Endometrial microvascular endothelial cells (primary cell): ENCODE results near the gene PHF20. TPM values are rescaled to one million over a fixed set of nuclear protein-coding genes. Genes with fewer than 3 reads are reported as not detected.
"Not testable (repeated sequence)": the region's sequence is repeated elsewhere in the genome, so short reads cannot be mapped to it uniquely, and the experiment has no call there.

ENCODE experiments used
- in situ Hi-C: cut with HindIII; loops from 2 replicates; pipeline ENCODE4 v1.10.0; 2017; ENCODE audit warnings: low sequenced_read_pairs, low pct_unique_long_range_greater_than_20kb; ENCODE audit errors: inconsistent ontology term
- total RNA-seq: library from RNA; depleted of rRNA; stranded (reverse); fragments of >200 nt; gene quantifications from one replicate; pipeline ENCODE4 v1.2.3, GENCODE V29; 2015; ENCODE audit errors: inconsistent ontology term

Gene PHF20
- total RNA-seq, 1 donor from 2014 or later, result 29.5 TPM

GRCh38 chr20:35737865-35738333, 33.9 kb upstream of the PHF20 start:
- in situ Hi-C loops, result loop anchor here (10.0 kb wide), 1 partner anchor 147 kb away; no protein-coding TSS in a partner anchor

GRCh38 chr20:35738410-35739179, 33.2 kb upstream of the PHF20 start:
- in situ Hi-C loops, result loop anchor here (10.0 kb wide), 1 partner anchor 146 kb away; no protein-coding TSS in a partner anchor

DNA sequence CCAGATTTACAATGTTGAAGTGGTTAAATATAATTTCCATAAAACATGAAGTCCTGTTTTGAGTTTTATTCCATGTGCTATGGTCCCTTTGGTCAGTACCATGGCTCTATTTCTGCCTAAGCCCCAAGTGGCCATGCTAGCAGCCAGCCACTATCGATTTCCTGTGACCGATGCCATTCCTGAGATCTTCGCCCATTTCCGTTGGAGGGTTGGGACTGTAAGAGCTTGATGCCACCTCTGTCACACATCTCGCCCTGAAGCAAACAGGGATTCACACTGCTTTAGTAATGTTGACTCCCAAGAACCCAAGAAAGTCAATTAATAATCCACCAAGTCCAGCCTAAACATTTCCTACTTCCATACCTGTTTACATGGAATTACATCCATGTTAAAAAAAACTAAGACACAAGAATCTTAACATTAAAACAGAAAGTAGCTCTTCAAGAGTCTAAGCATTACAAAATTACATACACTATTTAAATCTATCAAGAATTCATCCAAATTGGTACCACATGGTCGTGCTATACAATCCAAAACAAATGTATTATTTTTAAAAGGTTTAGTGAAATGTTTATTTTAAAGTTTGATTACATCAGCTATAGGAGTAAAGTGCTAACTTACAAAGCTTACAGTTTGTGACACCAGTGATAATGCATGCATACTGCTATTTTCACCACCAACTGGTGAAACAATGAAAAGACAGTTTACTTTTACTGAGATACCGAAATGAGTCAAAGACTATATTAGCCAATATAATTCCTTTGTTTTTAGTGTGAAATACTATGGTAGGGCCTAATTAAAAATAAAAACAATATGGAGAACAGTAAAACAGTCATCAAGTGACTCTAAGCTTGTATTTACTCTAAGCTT, 32.3 kb upstream of the PHF20 start:
- in situ Hi-C loops, result loop anchor here (10.0 kb wide), 1 partner anchor 145 kb away; no protein-coding TSS in a partner anchor

DNA sequence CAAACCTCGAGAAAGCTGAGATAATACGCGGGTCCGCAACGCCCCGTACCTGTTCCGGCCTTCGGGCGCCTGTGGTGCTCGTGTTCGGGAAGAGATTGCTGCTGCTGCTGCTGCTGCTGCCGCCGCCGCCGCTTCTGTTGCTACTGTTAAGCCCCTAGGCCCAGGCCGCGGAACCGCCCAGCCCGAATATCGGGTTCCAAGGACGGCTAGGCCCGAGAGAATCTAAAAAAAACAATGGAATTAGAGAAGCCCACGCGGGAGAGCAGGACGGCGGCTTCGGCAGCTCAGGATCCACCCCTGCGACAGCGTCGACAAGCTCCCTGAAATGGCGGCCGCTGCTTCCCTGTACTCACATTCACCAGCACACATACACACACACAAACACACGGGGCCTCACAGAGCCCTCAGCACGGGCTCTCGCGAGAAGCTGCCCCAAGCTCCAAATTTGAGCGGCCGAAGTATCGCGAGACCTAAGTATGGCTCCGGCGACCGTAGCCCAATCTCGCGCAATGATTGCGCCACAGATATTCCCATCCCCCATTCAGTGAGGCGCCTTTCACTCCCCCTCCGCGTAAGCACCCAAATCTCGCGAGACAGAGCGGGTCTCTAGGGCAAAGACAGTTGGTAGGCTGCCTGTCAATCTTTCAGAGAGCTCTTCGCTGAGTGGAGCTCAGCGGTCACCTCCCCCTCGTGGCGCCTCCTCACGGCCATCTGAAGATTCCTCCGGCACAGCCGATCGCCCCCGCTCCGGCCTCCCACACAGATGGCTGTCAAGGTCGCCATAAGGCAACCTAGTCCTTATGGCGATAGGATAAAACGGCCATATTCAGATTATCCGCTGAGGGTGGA, 29.7 kb upstream of the PHF20 start, which contains the start of gene RBM39:
TSS of gene RBM39 (minus strand) at position 369 of the 849 bp plus-strand sequence. CDS start 1,386 bp downstream, outside the sequence.
- in situ Hi-C loops, result no loop called here

DNA sequence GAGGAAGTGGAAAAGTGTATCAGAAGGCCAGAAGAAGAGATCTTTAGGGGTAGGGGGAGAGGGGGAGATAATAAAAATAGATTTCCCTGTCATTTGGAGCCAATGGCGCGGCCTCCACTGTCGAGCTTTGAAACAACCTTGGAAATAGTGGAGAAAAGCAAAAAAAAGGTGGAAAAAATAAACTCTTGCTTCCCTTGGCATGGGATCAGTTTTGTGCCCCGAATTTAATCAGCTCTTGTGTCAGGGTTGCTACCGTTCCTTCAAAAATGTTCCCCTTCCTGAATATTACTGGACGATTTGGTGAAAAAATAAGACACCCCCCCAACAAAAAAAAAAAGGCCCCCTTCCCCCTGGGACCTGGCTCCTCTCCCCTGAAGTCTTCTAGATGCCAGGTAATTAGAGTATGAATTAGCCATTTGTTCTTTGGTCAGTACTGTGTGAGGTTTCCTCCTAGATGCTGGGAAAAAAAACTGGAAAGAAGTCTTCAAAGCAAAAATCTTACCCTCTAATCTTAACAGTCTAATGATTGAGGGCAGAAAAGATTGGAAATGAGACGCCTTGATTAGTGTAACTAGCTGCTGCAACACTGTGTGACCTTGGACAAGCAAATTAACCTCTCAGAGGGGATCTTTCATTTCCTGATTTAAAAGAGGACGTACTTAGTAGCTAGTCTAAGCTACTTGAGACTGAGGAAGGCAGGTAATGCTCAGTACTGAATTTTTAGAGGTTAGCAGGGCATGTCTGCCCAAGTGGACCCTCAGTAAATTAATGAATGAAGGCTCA, 28.9 kb upstream of the PHF20 start:
- in situ Hi-C loops, result no loop called here

DNA sequence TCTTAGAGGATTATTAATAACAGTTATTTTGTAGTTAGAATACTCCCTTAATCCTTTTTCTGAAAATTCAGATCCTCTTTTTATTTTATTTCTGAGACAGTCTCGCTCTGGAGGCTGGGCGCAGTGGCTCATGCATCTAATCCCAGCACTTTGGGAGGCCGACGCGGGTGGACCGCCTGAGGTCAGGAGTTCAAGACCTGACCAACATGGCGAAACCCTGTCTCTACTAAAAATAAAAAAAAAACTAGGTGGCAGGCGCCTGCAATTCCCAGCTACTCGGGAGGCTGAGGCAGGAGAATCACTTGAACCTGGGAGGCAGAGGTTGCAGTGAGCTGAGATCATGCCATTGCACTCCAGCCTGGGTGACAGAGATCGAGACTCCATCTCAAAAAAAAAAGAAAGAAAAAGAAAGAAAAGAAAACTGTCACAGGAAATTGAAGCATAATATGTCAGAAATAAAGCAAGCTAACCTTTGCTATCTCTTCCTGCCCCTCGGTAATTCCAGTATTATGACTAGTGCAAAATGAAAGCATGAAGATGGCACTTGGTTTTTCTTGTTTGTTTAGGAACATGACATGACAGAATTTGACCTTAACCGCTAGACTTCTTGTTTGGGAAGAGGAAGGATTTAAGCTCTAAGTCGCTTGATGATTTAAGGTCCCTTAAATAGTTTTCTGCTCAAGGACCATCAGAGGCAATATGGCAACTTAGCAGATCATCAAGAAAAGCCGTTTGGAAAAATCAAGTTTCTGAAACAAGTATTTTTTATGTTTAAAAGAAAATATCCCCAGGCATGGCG, 27.9 kb upstream of the PHF20 start:
- in situ Hi-C loops, result no loop called here

DNA sequence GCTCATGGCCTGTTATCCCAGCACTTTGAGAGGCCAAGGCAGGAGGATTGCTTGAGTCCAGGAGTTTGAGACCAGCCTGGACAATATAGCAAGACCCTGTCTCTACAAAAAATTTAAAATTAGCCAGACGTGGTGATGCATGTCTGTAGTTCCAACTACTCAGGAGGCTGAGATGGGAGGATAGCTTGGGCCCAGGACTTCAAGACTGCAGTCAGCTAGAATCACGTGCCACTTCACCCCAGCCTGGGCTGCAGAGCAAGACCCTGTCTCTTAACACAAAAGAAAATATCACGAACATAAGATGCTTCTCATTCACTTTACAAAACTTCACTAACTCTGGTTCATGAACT, 27.3 kb upstream of the PHF20 start:
- in situ Hi-C loops, result not testable (repeated sequence)

- in situ Hi-C loops, result no loop called here
Observed at GRCh38 chr20:35750611-35751010, 21.2 kb upstream of the PHF20 start.

GRCh38 chr20:35756404-35756803, 15.4 kb upstream of the PHF20 start:
- in situ Hi-C loops, result no loop called here

GRCh38 chr20:35757098-35757705, 14.6 kb upstream of the PHF20 start:
- in situ Hi-C loops, result no loop called here

- in situ Hi-C loops, result not testable (repeated sequence)
Observed at GRCh38 chr20:35761548-35761947, 10.3 kb upstream of the PHF20 start.

- in situ Hi-C loops, result no loop called here
Observed at GRCh38 chr20:35762461-35762860, 9.4 kb upstream of the PHF20 start.

GRCh38 chr20:35764936-35765335, 6.9 kb upstream of the PHF20 start:
- in situ Hi-C loops, result not testable (repeated sequence)

DNA sequence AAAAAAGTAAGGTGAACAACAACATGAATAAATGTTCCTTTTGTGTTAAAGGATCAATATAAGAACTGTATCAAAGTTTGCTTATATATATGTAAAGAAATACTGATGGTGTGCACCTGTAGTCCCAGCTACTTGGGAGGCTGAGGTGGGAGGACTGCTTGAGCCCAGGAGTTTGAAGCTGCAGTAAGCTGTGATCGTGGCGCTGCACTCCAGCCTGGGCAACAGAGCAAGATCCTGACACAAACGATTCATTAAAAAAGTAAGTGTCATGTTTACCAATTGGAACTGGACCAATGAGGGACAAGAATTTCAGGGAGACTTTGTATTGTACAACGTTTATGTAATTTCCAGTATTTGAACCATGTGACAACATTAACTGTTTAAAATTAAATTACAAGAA, 5.0 kb upstream of the PHF20 start:
- in situ Hi-C loops, result no loop called here

DNA sequence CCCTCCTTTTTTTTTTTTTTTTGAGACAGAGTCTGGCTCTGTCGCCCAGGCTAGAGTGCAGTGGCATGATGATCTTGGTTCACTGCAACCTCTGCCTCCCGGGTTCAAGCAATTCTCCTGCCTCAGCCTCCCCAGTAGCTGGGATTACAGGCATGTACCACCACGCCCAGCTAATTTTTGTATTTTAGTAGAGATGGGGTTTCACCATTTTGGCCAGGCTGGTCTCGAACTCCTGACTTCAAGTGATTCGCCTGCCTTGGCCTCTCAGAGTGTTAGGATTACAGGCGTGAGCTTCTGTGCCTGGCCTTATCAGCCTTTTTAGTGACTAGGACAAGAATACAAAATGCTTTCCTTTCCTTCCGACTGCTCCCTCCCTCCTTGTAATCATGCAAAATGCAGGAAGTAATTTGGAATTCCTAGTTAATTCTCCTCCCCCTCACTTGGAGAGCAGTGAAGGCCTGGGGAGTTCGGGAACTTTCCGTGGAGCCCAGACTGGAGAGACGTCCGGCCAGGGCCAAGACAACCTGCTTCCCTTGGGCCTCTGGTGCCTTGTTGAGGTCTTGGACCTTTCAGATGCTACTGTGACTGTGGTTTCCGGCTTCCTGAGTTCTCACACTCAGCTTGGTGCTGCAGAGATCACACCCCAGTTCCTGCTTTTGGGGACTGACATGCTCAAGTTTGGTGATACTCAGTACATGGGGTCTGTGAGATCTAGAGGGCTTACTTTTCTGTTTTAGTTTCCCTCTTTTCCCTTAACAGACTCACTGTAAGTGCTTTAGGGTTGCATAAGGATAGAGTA, 3.9 kb upstream of the PHF20 start:
- in situ Hi-C loops, result no loop called here
